Endothelial cell (in vitro differentiated cells): Measurements from ENCODE around the gene GPD1. TPM values are rescaled to one million over a fixed set of nuclear protein-coding genes. Genes with fewer than 3 reads are reported as not detected.
A peak's percentile ranks its signal among the peaks of the same experiment; 100 is the strongest.

ENCODE experiments used
- DNase-seq: peaks from one replicate; pipeline ENCODE4 v3.0.0; 2021; ENCODE audit warnings: low spot score
- H3K27ac Mint-ChIP-seq: one replicate; pipeline ENCODE4 v1.8.0; 2021; ENCODE audit warnings: mixed read lengths, inconsistent platforms; ENCODE audit not compliant: unreplicated experiment
- H3K27me3 Mint-ChIP-seq: one replicate; pipeline ENCODE4 v1.8.0; 2021; ENCODE audit warnings: mild to moderate bottlenecking, moderate library complexity, mixed read lengths, inconsistent platforms; ENCODE audit not compliant: unreplicated experiment
- H3K36me3 Mint-ChIP-seq: one replicate; pipeline ENCODE4 v1.8.0; 2021; ENCODE audit warnings: mild to moderate bottlenecking, low read depth, mixed read lengths, inconsistent platforms; ENCODE audit not compliant: unreplicated experiment
- H3K4me1 Mint-ChIP-seq: one replicate; pipeline ENCODE4 v1.8.0; 2021; ENCODE audit warnings: mild to moderate bottlenecking, mixed read lengths, inconsistent platforms; ENCODE audit not compliant: unreplicated experiment
- H3K4me3 Mint-ChIP-seq: one replicate; pipeline ENCODE4 v1.8.0; 2021; ENCODE audit warnings: mild to moderate bottlenecking, mixed read lengths, inconsistent platforms; ENCODE audit not compliant: unreplicated experiment
- H3K9me3 Mint-ChIP-seq: one replicate; pipeline ENCODE4 v1.8.0; 2021; ENCODE audit warnings: mixed read lengths, inconsistent platforms; ENCODE audit not compliant: unreplicated experiment
- CTCF ChIP-seq: fragments of 200-600 bp; sonication (generic); IDR thresholded peaks from one replicate; pipeline ENCODE4 v1.5.0; 2021; ENCODE audit warnings: antibody characterized with exemption; ENCODE audit not compliant: unreplicated experiment
- total RNA-seq: library from RNA; stranded (reverse); fragmentation: NEBNext Ultra II Directional; extraction: Animal tissue kit (Norgen Biotek cat#: 25700); gene quantifications from one replicate; pipeline ENCODE4 v1.2.1, GENCODE V29; 2021; ENCODE audit not compliant: unreplicated experiment

GPD1 gene
- total RNA-seq, 1 donor from 2014 or later, result not detected

DNA sequence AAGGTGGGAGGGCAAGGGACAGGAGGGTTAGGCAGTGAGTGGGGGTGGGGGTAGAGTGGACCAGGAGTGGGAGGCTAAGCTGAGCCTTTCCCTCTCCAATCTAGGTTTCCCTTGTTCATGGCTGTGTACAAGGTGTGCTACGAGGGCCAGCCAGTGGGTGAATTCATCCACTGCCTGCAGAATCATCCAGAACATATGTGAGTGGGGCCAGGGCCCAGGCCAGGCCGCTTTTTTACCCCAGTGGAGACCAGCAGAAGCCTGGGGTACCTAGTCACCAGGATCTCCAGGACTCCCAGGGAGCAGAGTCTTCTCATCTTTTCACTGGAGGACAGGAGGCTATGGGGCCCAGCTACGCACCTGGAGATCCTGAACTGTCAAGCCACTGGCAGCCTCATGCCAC lies 5.5 kb downstream of the GPD1 start:
- no peak for DNase-seq
- H3K36me3 Mint-ChIP-seq, result peaks cover 4% of the 10 kb centered on the region
- H3K27ac Mint-ChIP-seq, result no peak overlapping the region
- H3K4me3 Mint-ChIP-seq, result no peak overlapping the region
- peaks cover 17% of the 10 kb centered on the region for H3K4me1 Mint-ChIP-seq
- no peak for TF ChIP-seq CTCF
- peaks cover 17% of the 10 kb centered on the region for H3K27me3 Mint-ChIP-seq
- no peaks in the 10 kb centered on the region for H3K9me3 Mint-ChIP-seq

- Mint-ChIP-seq H3K4me1 (peaks cover 17% of the 10 kb centered on the region), H3K4me3 (no peak overlapping the region), H3K36me3 (peaks cover 7% of the 10 kb centered on the region), H3K27me3 (peaks cover 17% of the 10 kb centered on the region), H3K9me3 (no peaks in the 10 kb centered on the region), H3K27ac (peak overlapping the region; percentile 21)
- TF ChIP-seq CTCF, result no peak
- no peak for DNase-seq
Measured at GRCh38 chr12:50110127-50110761, 6.4 kb downstream of the GPD1 start.

GRCh38 chr12:50110762-50111351 lies 7.0 kb downstream of the GPD1 start:
- H3K4me1 Mint-ChIP-seq, result peaks cover 17% of the 10 kb centered on the region
- no peak overlapping the region for H3K4me3 Mint-ChIP-seq
- H3K36me3 Mint-ChIP-seq, result peaks cover 7% of the 10 kb centered on the region
- H3K9me3 Mint-ChIP-seq, result no peaks in the 10 kb centered on the region
- no peak overlapping the region for H3K27ac Mint-ChIP-seq
- peaks cover 14% of the 10 kb centered on the region for H3K27me3 Mint-ChIP-seq
- no peak for TF ChIP-seq CTCF
- DNase-seq, result no peak

GRCh38 chr12:50111395-50111692 lies 7.5 kb downstream of the GPD1 start:
- TF ChIP-seq CTCF, result no peak
- no peak for DNase-seq
- peaks cover 17% of the 10 kb centered on the region for H3K4me1 Mint-ChIP-seq
- H3K4me3 Mint-ChIP-seq, result peak overlapping the region; percentile 98
- no peaks in the 10 kb centered on the region for H3K9me3 Mint-ChIP-seq
- H3K27ac Mint-ChIP-seq, result no peak overlapping the region
- peaks cover 7% of the 10 kb centered on the region for H3K36me3 Mint-ChIP-seq
- peaks cover 12% of the 10 kb centered on the region for H3K27me3 Mint-ChIP-seq

- Mint-ChIP-seq H3K27ac (peak within 1 kb of the TSS; percentile 86), H3K36me3 (peaks cover 7% of the 10 kb centered on the region), H3K27me3 (peaks cover 12% of the 10 kb centered on the region), H3K4me1 (peaks cover 17% of the 10 kb centered on the region), H3K4me3 (peak within 1 kb of the TSS; percentile 98), H3K9me3 (no peaks in the 10 kb centered on the region)
- peak; percentile 87 for TF ChIP-seq CTCF
- DNase-seq, result peak; percentile 99
Measured at GRCh38 chr12:50111693-50112455, 8.1 kb downstream of the GPD1 start, which contains the start of gene COX14. TSS of gene COX14 (plus strand) at chr12:50112236. CDS start at chr12:50120044, 7,808 bp downstream.
